SU-DHL-6 (cell line): ENCODE data around the gene NRP2.

Experiments
- H2AFZ ChIP-seq: fragments of 200-600 bp; sonication (generic); 2 replicates; pipeline ENCODE4 v1.6.1; 2014; ENCODE audit warnings: low read depth, mild to moderate bottlenecking, moderate library complexity, mixed read lengths, antibody characterized with exemption, low read length; ENCODE audit not compliant: severe bottlenecking
- H3F3A ChIP-seq: fragments of 200-600 bp; shearing (Covaris generic); 2 replicates; pipeline ENCODE4 v1.6.0; 2016; ENCODE audit warnings: antibody characterized with exemption, mild to moderate bottlenecking; ENCODE audit not compliant: insufficient read depth
- H3K27ac ChIP-seq: fragments of 200-600 bp; sonication (generic); 2 replicates; pipeline ENCODE4 v1.5.1; 2016; ENCODE audit warnings: low read depth, mild to moderate bottlenecking, low read length, moderate library complexity, mixed read lengths
- H3K27me3 ChIP-seq: fragments of 200-600 bp; sonication (generic), shearing (Covaris generic); 2 replicates; pipeline ENCODE4 v1.6.0; 2014; ENCODE audit warnings: mild to moderate bottlenecking, low read length
- H3K36me3 ChIP-seq: fragments of 200-600 bp; sonication (generic); 2 replicates; pipeline ENCODE4 v1.6.1; 2014; ENCODE audit warnings: mild to moderate bottlenecking, low read length, mixed read lengths
- H3K4me2 ChIP-seq: fragments of 300-600, 200-600 bp; shearing (Covaris generic), sonication (generic); 2 replicates; pipeline ENCODE4 v1.6.0; 2014; ENCODE audit warnings: low read length, low read depth, mild to moderate bottlenecking; ENCODE audit not compliant: poor library complexity, severe bottlenecking
- H3K4me3 ChIP-seq: fragments of 200-600 bp; sonication (generic); 2 replicates; pipeline ENCODE4 v1.5.1; 2014; ENCODE audit warnings: antibody characterized with exemption, low read length, mild to moderate bottlenecking, mixed read lengths; ENCODE audit not compliant: insufficient read depth, poor library complexity, severe bottlenecking
- H3K79me2 ChIP-seq: fragments of 200-600 bp; sonication (generic); 2 replicates; pipeline ENCODE4 v1.6.1; 2014; ENCODE audit warnings: mild to moderate bottlenecking, low read length, moderate library complexity; ENCODE audit not compliant: insufficient read depth
- H3K9ac ChIP-seq: fragments of 200-600 bp; sonication (generic); 2 replicates; pipeline ENCODE4 v1.7.0; 2014; ENCODE audit warnings: mild to moderate bottlenecking, low read length
- H3K9me2 ChIP-seq: fragments of 200-600 bp; sonication (generic); replicated peaks from 2 replicates; pipeline ENCODE4 v1.6.1; 2014; ENCODE audit warnings: low read length; ENCODE audit not compliant: insufficient read depth
- H3K9me3 ChIP-seq: fragments of 200-600 bp; sonication (generic); 2 replicates; pipeline ENCODE4 v1.6.1; 2014; ENCODE audit warnings: low read length, mixed read lengths; ENCODE audit not compliant: insufficient read depth
- H4K20me1 ChIP-seq: fragments of 200-600 bp; sonication (generic); 2 replicates; pipeline ENCODE4 v1.6.1; 2014; ENCODE audit warnings: low read depth, mild to moderate bottlenecking, antibody characterized with exemption, low read length, moderate library complexity, mixed read lengths
- EZH2phosphoT487 ChIP-seq: fragments of 200-600 bp; sonication (generic), shearing (Covaris generic); conservative IDR thresholded peaks from 2 replicates; pipeline ENCODE4 v1.6.1; 2018; ENCODE audit warnings: mild to moderate bottlenecking, antibody characterized with exemption, low read length, moderate library complexity, mixed read lengths
- TF ChIP-seq, protein P1 (sequence below): fragments of 200-600 bp; sonication (generic); IDR thresholded peaks from one replicate; pipeline ENCODE4 v1.5.1; 2017; ENCODE audit warnings: antibody characterized with exemption, mild to moderate bottlenecking, low read length, moderate library complexity; ENCODE audit not compliant: insufficient read depth, poor library complexity, severe bottlenecking

The NRP2 gene

DNA sequence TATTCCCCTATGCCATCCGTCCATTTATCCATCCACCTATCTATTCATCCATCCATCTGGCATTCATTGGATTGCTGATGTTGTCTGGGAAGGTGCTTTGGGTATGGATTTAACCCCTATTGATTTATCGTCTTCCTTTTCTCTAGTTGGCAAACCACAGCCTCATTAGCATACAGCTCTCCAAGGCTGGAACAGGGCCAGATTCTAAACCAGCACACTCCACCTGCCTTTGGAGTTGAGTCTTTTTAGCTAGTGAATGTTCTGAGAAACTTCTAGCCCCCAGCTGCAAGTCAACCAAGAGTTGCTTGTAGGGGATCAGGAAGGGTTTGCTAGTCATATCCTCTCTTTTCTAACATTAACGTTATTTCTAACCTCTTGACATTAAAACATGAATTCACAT lies 90.7 kb downstream of the NRP2 start:
- no peak for TF ChIP-seq EZH2phosphoT487
- TF ChIP-seq, protein P1, sequence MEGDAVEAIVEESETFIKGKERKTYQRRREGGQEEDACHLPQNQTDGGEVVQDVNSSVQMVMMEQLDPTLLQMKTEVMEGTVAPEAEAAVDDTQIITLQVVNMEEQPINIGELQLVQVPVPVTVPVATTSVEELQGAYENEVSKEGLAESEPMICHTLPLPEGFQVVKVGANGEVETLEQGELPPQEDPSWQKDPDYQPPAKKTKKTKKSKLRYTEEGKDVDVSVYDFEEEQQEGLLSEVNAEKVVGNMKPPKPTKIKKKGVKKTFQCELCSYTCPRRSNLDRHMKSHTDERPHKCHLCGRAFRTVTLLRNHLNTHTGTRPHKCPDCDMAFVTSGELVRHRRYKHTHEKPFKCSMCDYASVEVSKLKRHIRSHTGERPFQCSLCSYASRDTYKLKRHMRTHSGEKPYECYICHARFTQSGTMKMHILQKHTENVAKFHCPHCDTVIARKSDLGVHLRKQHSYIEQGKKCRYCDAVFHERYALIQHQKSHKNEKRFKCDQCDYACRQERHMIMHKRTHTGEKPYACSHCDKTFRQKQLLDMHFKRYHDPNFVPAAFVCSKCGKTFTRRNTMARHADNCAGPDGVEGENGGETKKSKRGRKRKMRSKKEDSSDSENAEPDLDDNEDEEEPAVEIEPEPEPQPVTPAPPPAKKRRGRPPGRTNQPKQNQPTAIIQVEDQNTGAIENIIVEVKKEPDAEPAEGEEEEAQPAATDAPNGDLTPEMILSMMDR: no peak
- Histone ChIP-seq H3K4me3 (no peak overlapping the region), H3K4me2 (no peak overlapping the region), H3K27ac (no peak overlapping the region), H3K9me3 (no peaks in the 10 kb centered on the region), H3K36me3 (no peaks in the 10 kb centered on the region), H3K9me2 (no peaks in the 10 kb centered on the region), H3F3A (no peaks in the 10 kb centered on the region), H4K20me1 (no peaks in the 10 kb centered on the region), H3K79me2 (no peaks in the 10 kb centered on the region), H3K9ac (no peak overlapping the region), H3K27me3 (no peaks in the 10 kb centered on the region), H2AFZ (no peak overlapping the region)

DNA sequence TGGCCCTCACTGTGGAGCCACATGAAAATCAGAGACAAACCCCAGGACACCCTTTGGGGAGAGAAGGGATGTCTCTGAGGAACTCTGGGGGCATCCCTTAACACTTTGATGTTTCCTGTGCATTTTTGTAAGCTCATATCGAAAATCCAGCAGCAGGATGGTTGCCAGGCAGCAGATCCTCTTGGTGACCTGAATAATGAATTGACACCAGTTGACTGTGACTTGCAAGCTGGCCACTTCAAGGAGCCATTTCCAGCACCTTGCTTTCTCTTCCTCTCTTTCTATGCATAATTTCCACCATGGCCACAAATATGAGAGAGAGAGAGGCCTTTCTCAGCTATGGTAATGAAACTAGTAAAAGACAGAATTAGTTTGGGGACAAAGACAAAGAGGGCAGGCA lies 91.7 kb downstream of the NRP2 start:
- H3K79me2 ChIP-seq: no peaks in the 10 kb centered on the region
- H3F3A ChIP-seq: no peaks in the 10 kb centered on the region
- no peak overlapping the region for H3K9ac ChIP-seq
- no peaks in the 10 kb centered on the region for H4K20me1 ChIP-seq
- no peaks in the 10 kb centered on the region for H3K9me3 ChIP-seq
- no peak overlapping the region for H2AFZ ChIP-seq
- no peaks in the 10 kb centered on the region for H3K9me2 ChIP-seq
- no peak overlapping the region for H3K27ac ChIP-seq
- H3K27me3 ChIP-seq: no peaks in the 10 kb centered on the region
- no peak overlapping the region for H3K4me2 ChIP-seq
- no peaks in the 10 kb centered on the region for H3K36me3 ChIP-seq
- H3K4me3 ChIP-seq: no peak overlapping the region
- no peak for TF ChIP-seq EZH2phosphoT487
- TF ChIP-seq, protein P1: no peak

DNA sequence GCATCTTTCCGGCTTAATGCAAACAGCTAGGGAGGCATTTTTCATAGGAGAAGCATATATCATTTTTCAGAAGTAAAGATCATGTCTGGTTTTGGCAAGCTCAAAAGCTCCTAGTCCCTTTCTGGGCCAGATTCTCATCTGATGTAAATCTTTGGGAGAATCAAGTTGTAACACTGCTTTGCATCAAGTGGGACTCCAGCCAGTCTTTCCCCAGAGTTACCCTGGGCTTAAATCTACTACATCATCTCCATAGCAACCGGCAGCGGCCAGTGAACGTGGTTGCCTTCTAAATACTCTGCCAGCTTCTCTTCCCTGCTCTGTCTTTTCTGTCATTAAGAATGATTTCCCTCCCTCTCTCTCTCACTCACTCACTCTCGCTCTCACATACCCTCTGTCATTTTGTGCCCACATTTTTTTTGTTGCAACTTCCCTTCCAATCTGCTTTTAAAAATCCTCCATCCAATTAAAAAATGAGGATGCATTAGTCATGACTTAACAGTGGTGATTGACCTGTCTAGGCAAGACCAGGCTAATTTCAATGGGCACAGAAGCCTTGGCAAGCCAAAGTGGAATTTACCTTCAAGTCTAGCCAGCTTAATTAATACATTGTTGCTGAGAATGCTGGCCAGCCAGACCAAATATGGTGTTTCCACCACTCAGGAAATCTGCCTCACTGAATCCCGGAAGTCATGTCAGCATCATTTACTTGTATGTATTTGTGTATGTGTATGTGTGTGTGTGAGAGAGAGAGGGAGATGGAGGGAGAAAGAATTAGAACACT lies 93.0 kb downstream of the NRP2 start:
- H3K27ac ChIP-seq: no peak overlapping the region
- TF ChIP-seq EZH2phosphoT487: no peak
- TF ChIP-seq, protein P1: no peak
- no peaks in the 10 kb centered on the region for H3F3A ChIP-seq
- no peaks in the 10 kb centered on the region for H3K36me3 ChIP-seq
- H3K27me3 ChIP-seq: no peaks in the 10 kb centered on the region
- no peaks in the 10 kb centered on the region for H4K20me1 ChIP-seq
- no peaks in the 10 kb centered on the region for H3K9me2 ChIP-seq
- no peaks in the 10 kb centered on the region for H3K9me3 ChIP-seq
- H3K9ac ChIP-seq: no peak overlapping the region
- no peaks in the 10 kb centered on the region for H3K79me2 ChIP-seq
- no peak overlapping the region for H2AFZ ChIP-seq
- no peak overlapping the region for H3K4me2 ChIP-seq
- H3K4me3 ChIP-seq: no peak overlapping the region
